ENCODE data around the gene ANKRD44. TPM values are rescaled to one million over a fixed set of nuclear protein-coding genes. Genes with fewer than 3 reads are reported as not detected.
"Not testable (repeated sequence)": the region's sequence is repeated elsewhere in the genome, so short reads cannot be mapped to it uniquely, and the experiment has no call there.

ANKRD44 gene
- 10 to 100 TPM in 11 of 12 donors, not detected in 1; 11.2 to 34.8 (median 21.1) TPM for polyA plus RNA-seq (ENCODE audit: insufficient read length in 12 of 12)
- long read RNA-seq, donor 1, result 0 reads
- long read RNA-seq, donor 2, result 0 reads
- long read RNA-seq, donor 3, full-length matches to known transcripts, result 1 of 1 reads
- long read RNA-seq, donor 3, partial matches to known transcripts, result 0 of 1 reads
- long read RNA-seq, donor 3, other reads (novel, unspliced or antisense), result 0 of 1 reads
- long read RNA-seq, donor 4, partial matches to known transcripts, result 0 of 1 reads
- long read RNA-seq, donor 4, other reads (novel, unspliced or antisense), result 0 of 1 reads
- long read RNA-seq, donor 5, full-length matches to known transcripts, result 1 of 1 reads
- long read RNA-seq, donor 5, partial matches to known transcripts, result 0 of 1 reads
- long read RNA-seq, donor 5, other reads (novel, unspliced or antisense), result 0 of 1 reads
- long read RNA-seq, donor 6, full-length matches to known transcripts, result 3 of 3 reads
- long read RNA-seq, donor 6, partial matches to known transcripts, result 0 of 3 reads
- long read RNA-seq, donor 6, other reads (novel, unspliced or antisense), result 0 of 3 reads
- long read RNA-seq, donor 7, result 0 reads
- long read RNA-seq, donor 8, full-length matches to known transcripts, result 1 of 1 reads
- long read RNA-seq, donor 8, partial matches to known transcripts, result 0 of 1 reads
- long read RNA-seq, donor 8, other reads (novel, unspliced or antisense), result 0 of 1 reads
- long read RNA-seq, donor 9, result 0 reads
- long read RNA-seq, donor 10, full-length matches to known transcripts, result 3 of 3 reads
- long read RNA-seq, donor 10, partial matches to known transcripts, result 0 of 3 reads
- long read RNA-seq, donor 10, other reads (novel, unspliced or antisense), result 0 of 3 reads
- long read RNA-seq, donor 11, full-length matches to known transcripts, result 1 of 1 reads
- long read RNA-seq, donor 11, partial matches to known transcripts, result 0 of 1 reads
- long read RNA-seq, donor 11, other reads (novel, unspliced or antisense), result 0 of 1 reads

GRCh38 chr2:197310271-197310985 is at the start of gene ANKRD44:
ANKRD44 (minus strand) TSS chr2:197310780; CDS start chr2:197310604, 176 bp downstream.
- peak; percentile 80 for DNase-seq

GRCh38 chr2:197359859-197360258 is 49.3 kb upstream of the ANKRD44 start:
- no peak for DNase-seq

- no peak for DNase-seq
These were observed 48.4 kb upstream of the ANKRD44 start for GRCh38 chr2:197358931-197359330.

- no peak for DNase-seq
These were observed 47.4 kb upstream of the ANKRD44 start for GRCh38 chr2:197357986-197358385.

- DNase-seq, result no peak
These were observed 45.6 kb upstream of the ANKRD44 start for GRCh38 chr2:197356136-197356535.

GRCh38 chr2:197354169-197354558 is 43.6 kb upstream of the ANKRD44 start:
- DNase-seq, result no peak

GRCh38 chr2:197353393-197354168 is 43.0 kb upstream of the ANKRD44 start:
- no peak for DNase-seq

- DNase-seq, result no peak
These were observed 39.1 kb upstream of the ANKRD44 start for GRCh38 chr2:197349699-197350098.

GRCh38 chr2:197348721-197349360 is 38.3 kb upstream of the ANKRD44 start:
- DNase-seq, result no peak

- no peak for DNase-seq
These were observed 35.3 kb upstream of the ANKRD44 start for GRCh38 chr2:197345846-197346370.

- not testable (repeated sequence) for DNase-seq
These were observed 33.4 kb upstream of the ANKRD44 start for GRCh38 chr2:197343968-197344367.

GRCh38 chr2:197340591-197340990 is 30.0 kb upstream of the ANKRD44 start:
- no peak for DNase-seq

- no peak for DNase-seq
These were observed 29.1 kb upstream of the ANKRD44 start for GRCh38 chr2:197339496-197340220.

GRCh38 chr2:197339016-197339415 is 28.4 kb upstream of the ANKRD44 start:
- DNase-seq, result no peak

GRCh38 chr2:197332641-197333040 is 22.1 kb upstream of the ANKRD44 start:
- no peak for DNase-seq

GRCh38 chr2:197328461-197328860 is 17.9 kb upstream of the ANKRD44 start:
- DNase-seq, result no peak

- DNase-seq, result no peak
These were observed 17.0 kb upstream of the ANKRD44 start for GRCh38 chr2:197327472-197328098.

GRCh38 chr2:197327073-197327471 is 16.5 kb upstream of the ANKRD44 start:
- DNase-seq, result no peak

GRCh38 chr2:197324801-197325200 is 14.2 kb upstream of the ANKRD44 start:
- no peak for DNase-seq

Measured in muscle of arm (tissue), 14 donors.